HepG2 (cell line): Measurements from ENCODE around the gene TMBIM6. TPM values are rescaled to one million over a fixed set of nuclear protein-coding genes. Genes with fewer than 3 reads are reported as not detected.
A peak's percentile ranks its signal among the peaks of the same experiment; 100 is the strongest.

Source experiments
- CC2D1A ChIP-seq: sonication (generic); formaldehyde crosslinking; IDR thresholded peaks from 2 replicates; pipeline ENCODE4 v1.8.1; 2023; ENCODE audit warnings: mild to moderate bottlenecking, missing genetic modification reagents
- CEBPB ChIP-seq: IDR thresholded peaks from 2 replicates; pipeline ENCODE4 v1.6.1; 2011; ENCODE audit warnings: low read depth, low read length, improper control_type of control experiment, borderline replicate concordance
- CENPBD1 ChIP-seq: sonication (generic); formaldehyde crosslinking; IDR thresholded peaks from 2 replicates; pipeline ENCODE4 v1.8.0; 2022; ENCODE audit warnings: missing genetic modification reagents, low read depth, mild to moderate bottlenecking, borderline replicate concordance
- FOXO4 ChIP-seq: sonication (generic); formaldehyde crosslinking; conservative IDR thresholded peaks from 2 replicates; pipeline ENCODE4 v1.8.1; 2023; ENCODE audit warnings: missing genetic modification reagents
- HNF4G ChIP-seq, 2 experiments: sonication (generic) in 1 of 2; formaldehyde crosslinking in 1 of 2; IDR thresholded peaks; 2 replicates each; pipeline versions ENCODE4 v1.4.0 to v1.6.1; 2011 to 2020; ENCODE audit warnings: borderline replicate concordance in 2 of 2, low read depth in 2 of 2, mild to moderate bottlenecking in 2 of 2, low read length in 1 of 2, missing genetic modification reagents in 1 of 2, moderate library complexity in 1 of 2
- MED8 ChIP-seq: sonication (generic); formaldehyde crosslinking; IDR thresholded peaks from 2 replicates; pipeline ENCODE4 v1.8.1; 2023; ENCODE audit warnings: mild to moderate bottlenecking, missing genetic modification reagents; ENCODE audit not compliant: insufficient replicate concordance
- MLLT10 ChIP-seq: sonication (generic); formaldehyde crosslinking; IDR thresholded peaks from 2 replicates; pipeline ENCODE4 v1.4.0; 2020; ENCODE audit warnings: missing genetic modification reagents
- NPAS2 ChIP-seq: sonication (generic); formaldehyde crosslinking; IDR thresholded peaks from 2 replicates; pipeline ENCODE4 v1.8.0; 2022; ENCODE audit warnings: mild to moderate bottlenecking, missing genetic modification reagents, borderline replicate concordance
- REPIN1 ChIP-seq: sonication (generic); formaldehyde crosslinking; IDR thresholded peaks from 2 replicates; pipeline ENCODE4 v1.8.0; 2022; ENCODE audit warnings: missing genetic modification reagents, low read depth, mild to moderate bottlenecking, borderline replicate concordance
- SOX13 ChIP-seq, 3 experiments: fragments of 450-650 bp in 1 of 3; sonication (generic) in 1 of 3; formaldehyde crosslinking in 1 of 3; IDR thresholded peaks in 2 of 3; conservative IDR thresholded peaks in 1 of 3; 2 replicates each; pipeline versions ENCODE4 v1.5.0 to v1.6.1; 2016 to 2020; ENCODE audit warnings: antibody characterized with exemption in 1 of 3, mild to moderate bottlenecking in 1 of 3, missing compliant biosample characterization in 1 of 3, missing genetic modification reagents in 1 of 3, moderate library complexity in 1 of 3
- TBL1XR1 ChIP-seq: fragments of 150-350 bp; IDR thresholded peaks from 2 replicates; pipeline ENCODE4 v1.6.1; 2014; ENCODE audit warnings: borderline replicate concordance, low read length; ENCODE audit not compliant: partially characterized antibody
- ZBTB1 ChIP-seq: sonication (generic); formaldehyde crosslinking; IDR thresholded peaks from 2 replicates; pipeline ENCODE4 v1.4.0; 2020; ENCODE audit warnings: missing genetic modification reagents, borderline replicate concordance
- ZBTB7A ChIP-seq: sonication (generic); formaldehyde crosslinking; IDR thresholded peaks from 2 replicates; pipeline ENCODE4 v1.8.0; 2022; ENCODE audit warnings: mild to moderate bottlenecking, missing genetic modification reagents
- ZC3H13 ChIP-seq: sonication (generic); formaldehyde crosslinking; IDR thresholded peaks from 2 replicates; pipeline ENCODE4 v1.8.1; 2023; ENCODE audit warnings: mild to moderate bottlenecking, missing genetic modification reagents, moderate library complexity
- ZNF101 ChIP-seq: sonication (generic); formaldehyde crosslinking; IDR thresholded peaks from 2 replicates; pipeline ENCODE4 v1.4.0; 2020; ENCODE audit warnings: mild to moderate bottlenecking, low read depth, missing genetic modification reagents, borderline replicate concordance
- ZNF180 ChIP-seq: sonication (generic); formaldehyde crosslinking; IDR thresholded peaks from 2 replicates; pipeline ENCODE4 v1.4.0; 2020; ENCODE audit warnings: low read depth, missing genetic modification reagents, borderline replicate concordance
- ZNF335 ChIP-seq: sonication (generic); formaldehyde crosslinking; IDR thresholded peaks from 2 replicates; pipeline ENCODE4 v1.4.0; 2020; ENCODE audit warnings: missing genetic modification reagents
- ZNF383 ChIP-seq: sonication (generic); formaldehyde crosslinking; IDR thresholded peaks from 2 replicates; pipeline ENCODE4 v1.4.0; 2020; ENCODE audit warnings: missing genetic modification reagents, mild to moderate bottlenecking, borderline replicate concordance
- ZNF441 ChIP-seq: sonication (generic); formaldehyde crosslinking; IDR thresholded peaks from 2 replicates; pipeline ENCODE4 v1.7.0; 2021; ENCODE audit warnings: missing genetic modification reagents, borderline replicate concordance
- ZNF605 ChIP-seq: sonication (generic); formaldehyde crosslinking; IDR thresholded peaks from 2 replicates; pipeline ENCODE4 v1.8.0; 2022; ENCODE audit warnings: mild to moderate bottlenecking, missing genetic modification reagents
- ZNF687 ChIP-seq: sonication (generic); formaldehyde crosslinking; IDR thresholded peaks from 2 replicates; pipeline ENCODE4 v1.5.1; 2020; ENCODE audit warnings: mild to moderate bottlenecking, missing genetic modification reagents, moderate library complexity
- ZNF766 ChIP-seq: sonication (generic); formaldehyde crosslinking; IDR thresholded peaks from 2 replicates; pipeline ENCODE4 v1.5.0; 2020; ENCODE audit warnings: missing genetic modification reagents, borderline replicate concordance
- polyA plus RNA-seq, 8 experiments: library from polyadenylated mRNA; depleted of rRNA in 3 of 8; stranded (reverse) in 7 of 8; unstranded in 1 of 8; fragments of >200 nt; fragmentation: Illumina TruSeq in 4 of 8; extraction: Trizol in 4 of 8; gene quantifications; 2 replicates each; pipeline versions ENCODE4 v1.2.1 to v1.2.3, GENCODE V29; 2011 to 2016; ENCODE audit warnings: low read depth in 4 of 8, missing spikeins in 1 of 8, mixed read lengths in 1 of 8; ENCODE audit not compliant: insufficient read depth in 1 of 8
- total RNA-seq, 5 experiments: library from RNA; depleted of rRNA; stranded (reverse); fragments of >200 nt; fragmentation: Illumina TruSeq; extraction: Trizol; gene quantifications; 2 replicates each; pipeline ENCODE4 v1.2.3, GENCODE V29; 2016; ENCODE audit warnings: low read depth in 1 of 5

TMBIM6 gene
- total and polyA plus RNA-seq, 2 of the 13 experiments (the other 11 are each of a cell fraction or from before 2014, with no cell fraction given) = 412 to 468 TPM

- no peak for TF ChIP-seq SOX13 (IDR thresholded peaks at IDR 0.05)
- peak in 1 of 2 experiments; percentile 55; a peak in 1 of 4 replicates for TF ChIP-seq SOX13 (CRISPR knock-in tag; conservative IDR thresholded peaks at IDR 0.05 in 1 of 2, IDR thresholded peaks at IDR 0.05 in 1 of 2)
- TF ChIP-seq ZNF101 (CRISPR knock-in tag) = peak; percentile 47; the same call in 1 of the 2 replicates
- TF ChIP-seq ZNF180 = peak; percentile 85; the same call in 1 of the 2 replicates
- TF ChIP-seq ZNF687 (CRISPR knock-in tag) = peak; percentile 88
- TF ChIP-seq TBL1XR1 = no peak
- TF ChIP-seq CENPBD1 (CRISPR knock-in tag) = no peak
- peak; percentile 35; the same call in 1 of the 2 replicates for TF ChIP-seq ZNF605
- TF ChIP-seq HNF4G (IDR thresholded peaks at IDR 0.05; ENCODE audit: borderline replicate concordance, low read depth, low read length) = no peak
- TF ChIP-seq HNF4G (CRISPR knock-in tag; IDR thresholded peaks at IDR 0.05; ENCODE audit: borderline replicate concordance, low read depth) = no peak; the same call in 1 of the 2 replicates
- no peak for TF ChIP-seq CC2D1A (CRISPR knock-in tag)
- TF ChIP-seq ZBTB1 (CRISPR knock-in tag) = no peak
- no peak for TF ChIP-seq CEBPB
- no peak for TF ChIP-seq MED8 (CRISPR knock-in tag)
- TF ChIP-seq FOXO4 (CRISPR knock-in tag) = no peak
- TF ChIP-seq ZBTB7A (CRISPR knock-in tag) = peak; percentile 75; the same call in 1 of the 2 replicates
- TF ChIP-seq NPAS2 = no peak
- TF ChIP-seq MLLT10 (CRISPR knock-in tag) = no peak
- TF ChIP-seq ZNF383 (CRISPR knock-in tag) = no peak
- peak; percentile 95 for TF ChIP-seq REPIN1 (CRISPR knock-in tag)
- peak; percentile 88 for TF ChIP-seq ZC3H13 (CRISPR knock-in tag)
- TF ChIP-seq ZNF441 = peak; percentile 84
- TF ChIP-seq ZNF766 (CRISPR knock-in tag) = peak; percentile 55; the same call in 1 of the 2 replicates
- TF ChIP-seq ZNF335 (CRISPR knock-in tag) = 0 out of 2 replicates have a peak, but pooled peaks have one; percentile 58
These were observed 34.1 kb upstream of the TMBIM6 start, which contains the start of gene FMNL3 (continued) for GRCh38 chr12:49707128-49707811.
